HFFc6 (cell line): ENCODE results near the gene RAB4B. TPM values are rescaled to one million over a fixed set of nuclear protein-coding genes. Genes with fewer than 3 reads are reported as not detected.
A peak's percentile ranks its signal among the peaks of the same experiment; 100 is the strongest.

ENCODE experiments used
- DNase-seq: peaks from one replicate; pipeline ENCODE4 v3.0.0-alpha.2; 2018
- H3K27ac Mint-ChIP-seq: 2 replicates; pipeline ENCODE4 v1.8.0; 2020; ENCODE audit warnings: mild to moderate bottlenecking, mixed read lengths
- H3K27me3 Mint-ChIP-seq: 2 replicates; pipeline ENCODE4 v1.8.0; 2021; ENCODE audit warnings: mild to moderate bottlenecking, moderate library complexity, mixed read lengths; ENCODE audit not compliant: insufficient read depth
- H3K36me3 Mint-ChIP-seq: 2 replicates; pipeline ENCODE4 v1.8.0; 2021; ENCODE audit warnings: low read depth, mixed read lengths
- H3K4me1 Mint-ChIP-seq: 2 replicates; pipeline ENCODE4 v1.8.0; 2020; ENCODE audit warnings: low read depth, mixed read lengths
- H3K4me3 Mint-ChIP-seq: 2 replicates; pipeline ENCODE4 v1.8.0; 2020; ENCODE audit warnings: mild to moderate bottlenecking, moderate library complexity, mixed read lengths
- H3K9me3 Mint-ChIP-seq: 2 replicates; pipeline ENCODE4 v1.8.0; 2020; ENCODE audit warnings: mild to moderate bottlenecking, mixed read lengths
- total RNA-seq, 6 experiments: library from RNA; stranded (reverse); fragmentation: NEBNext Ultra II Directional; extraction: Animal tissue kit (Norgen Biotek cat#: 25700); gene quantifications; 2 replicates in 1 of 6; 3 replicates in 5 of 6; pipeline ENCODE4 v1.2.3, GENCODE V29; 2021
- TF ChIP-seq, protein P1 (sequence below): fragments of 200-600 bp; sonication (generic); IDR thresholded peaks from 2 replicates; pipeline ENCODE4 v1.5.0; 2021; ENCODE audit warnings: antibody characterized with exemption, mild to moderate bottlenecking

Gene RAB4B
- total RNA-seq, 6 experiments from 2014 or later = 20.4 to 26.4 (median 22.0) TPM

DNA sequence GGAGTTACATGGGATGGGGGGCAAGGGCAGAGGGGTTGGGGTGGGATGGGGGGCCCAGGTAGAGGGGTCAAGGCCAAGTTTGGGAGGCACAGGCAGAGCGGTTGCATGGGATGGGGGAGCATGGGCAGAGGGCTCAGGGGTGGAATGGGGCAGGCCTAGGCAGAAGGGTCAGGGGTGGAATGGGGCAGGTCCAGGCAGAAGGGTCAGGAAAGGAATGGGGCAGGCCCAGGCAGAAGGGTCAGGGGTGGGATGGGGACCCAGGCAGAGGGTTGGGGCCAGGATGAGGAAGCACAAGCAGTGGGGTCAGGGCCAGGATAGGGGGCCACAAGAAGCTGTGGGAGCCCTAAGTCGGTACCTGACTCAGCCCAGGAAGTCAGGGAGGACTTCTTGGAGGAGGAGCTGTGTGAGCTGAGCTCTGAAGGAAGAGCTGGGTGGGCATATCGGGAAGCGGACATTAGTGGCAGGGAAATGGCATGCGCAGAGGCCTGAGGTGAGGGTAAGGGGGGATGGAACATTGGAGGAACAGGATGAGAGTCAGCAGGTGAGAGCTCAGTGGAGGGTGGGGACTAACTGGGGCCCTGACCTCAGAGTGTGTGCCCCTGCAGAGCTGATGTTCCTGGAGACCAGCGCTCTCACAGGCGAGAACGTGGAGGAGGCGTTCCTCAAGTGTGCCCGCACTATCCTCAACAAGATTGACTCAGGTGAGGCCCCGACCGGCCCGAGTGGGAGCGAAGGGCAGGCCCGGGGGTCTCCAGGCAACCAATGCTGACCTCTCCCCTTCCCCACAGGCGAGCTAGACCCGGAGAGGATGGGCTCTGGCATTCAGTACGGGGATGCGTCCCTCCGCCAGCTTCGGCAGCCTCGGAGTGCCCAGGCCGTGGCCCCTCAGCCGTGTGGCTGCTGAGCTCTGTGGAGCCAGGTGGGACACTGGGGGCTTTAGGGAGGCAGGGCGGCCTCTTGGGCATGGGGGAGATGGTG, 8.3 kb downstream of the RAB4B start:
- no peak overlapping the region for H3K4me3 Mint-ChIP-seq
- no peak for DNase-seq
- TF ChIP-seq, protein P1, sequence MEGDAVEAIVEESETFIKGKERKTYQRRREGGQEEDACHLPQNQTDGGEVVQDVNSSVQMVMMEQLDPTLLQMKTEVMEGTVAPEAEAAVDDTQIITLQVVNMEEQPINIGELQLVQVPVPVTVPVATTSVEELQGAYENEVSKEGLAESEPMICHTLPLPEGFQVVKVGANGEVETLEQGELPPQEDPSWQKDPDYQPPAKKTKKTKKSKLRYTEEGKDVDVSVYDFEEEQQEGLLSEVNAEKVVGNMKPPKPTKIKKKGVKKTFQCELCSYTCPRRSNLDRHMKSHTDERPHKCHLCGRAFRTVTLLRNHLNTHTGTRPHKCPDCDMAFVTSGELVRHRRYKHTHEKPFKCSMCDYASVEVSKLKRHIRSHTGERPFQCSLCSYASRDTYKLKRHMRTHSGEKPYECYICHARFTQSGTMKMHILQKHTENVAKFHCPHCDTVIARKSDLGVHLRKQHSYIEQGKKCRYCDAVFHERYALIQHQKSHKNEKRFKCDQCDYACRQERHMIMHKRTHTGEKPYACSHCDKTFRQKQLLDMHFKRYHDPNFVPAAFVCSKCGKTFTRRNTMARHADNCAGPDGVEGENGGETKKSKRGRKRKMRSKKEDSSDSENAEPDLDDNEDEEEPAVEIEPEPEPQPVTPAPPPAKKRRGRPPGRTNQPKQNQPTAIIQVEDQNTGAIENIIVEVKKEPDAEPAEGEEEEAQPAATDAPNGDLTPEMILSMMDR = no peak
- peaks cover 3% of the 10 kb centered on the region; the same call in 1 of the 2 replicates for H3K4me1 Mint-ChIP-seq
- peaks cover 6% of the 10 kb centered on the region; the same call in 1 of the 2 replicates for H3K36me3 Mint-ChIP-seq
- H3K27me3 Mint-ChIP-seq = no peaks in the 10 kb centered on the region; the same call in none of the 2 replicates
- H3K9me3 Mint-ChIP-seq = no peaks in the 10 kb centered on the region
- H3K27ac Mint-ChIP-seq = no peak overlapping the region

DNA sequence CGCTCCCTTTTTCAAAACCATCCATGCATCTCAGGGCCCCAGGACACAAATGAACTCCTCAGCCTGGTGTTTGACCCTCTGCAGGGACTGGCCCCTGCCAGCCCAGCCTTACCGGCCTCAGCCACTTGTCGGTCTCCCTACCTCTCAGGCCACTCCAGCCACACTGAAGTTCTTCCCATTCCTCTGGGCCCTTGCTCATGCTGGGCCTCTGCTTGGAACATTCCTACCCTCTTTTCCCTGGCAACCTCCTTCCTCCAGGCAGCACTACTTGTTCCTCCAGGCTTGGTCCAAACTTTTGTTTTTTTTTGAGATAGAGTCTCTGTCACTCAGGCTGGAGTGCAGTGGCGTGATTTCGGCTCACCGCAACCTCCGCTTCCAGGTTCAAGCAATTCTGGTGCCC, 13.3 kb downstream of the RAB4B start:
- Mint-ChIP-seq H3K4me3 (no peak overlapping the region), H3K4me1 (peaks cover 7% of the 10 kb centered on the region; the same call in 1 of the 2 replicates), H3K27ac (no peak overlapping the region), H3K27me3 (no peaks in the 10 kb centered on the region; the same call in none of the 2 replicates), H3K36me3 (peaks cover 6% of the 10 kb centered on the region; the same call in 1 of the 2 replicates), H3K9me3 (no peaks in the 10 kb centered on the region)
- TF ChIP-seq, protein P1 = no peak
- DNase-seq = no peak

DNA sequence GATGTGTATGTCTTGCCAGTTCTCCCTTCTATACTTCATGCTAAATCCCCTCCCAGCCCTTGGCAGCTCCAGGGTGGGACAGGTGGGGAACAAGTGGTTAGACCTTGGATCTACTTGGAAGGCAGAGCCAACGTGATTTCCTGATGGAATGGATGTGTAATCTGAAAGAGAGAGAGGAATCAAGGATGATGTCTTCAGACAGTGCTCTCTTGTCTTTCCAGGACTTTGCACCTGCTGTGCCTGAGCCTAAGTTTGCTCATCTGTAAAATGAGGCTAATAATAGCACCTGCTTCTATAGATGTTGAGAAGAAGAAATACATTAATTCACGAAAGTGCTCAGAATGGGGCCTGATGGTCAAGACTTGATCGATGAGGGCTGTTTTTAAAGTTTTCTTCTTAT, 13.9 kb downstream of the RAB4B start:
- H3K4me1 Mint-ChIP-seq = peaks cover 7% of the 10 kb centered on the region; the same call in 1 of the 2 replicates
- TF ChIP-seq, protein P1 = no peak
- H3K27me3 Mint-ChIP-seq = no peaks in the 10 kb centered on the region; the same call in 1 of the 2 replicates
- H3K9me3 Mint-ChIP-seq = no peaks in the 10 kb centered on the region
- peaks cover 6% of the 10 kb centered on the region; the same call in 1 of the 2 replicates for H3K36me3 Mint-ChIP-seq
- no peak overlapping the region for H3K4me3 Mint-ChIP-seq
- no peak for DNase-seq
- H3K27ac Mint-ChIP-seq = no peak overlapping the region

DNA sequence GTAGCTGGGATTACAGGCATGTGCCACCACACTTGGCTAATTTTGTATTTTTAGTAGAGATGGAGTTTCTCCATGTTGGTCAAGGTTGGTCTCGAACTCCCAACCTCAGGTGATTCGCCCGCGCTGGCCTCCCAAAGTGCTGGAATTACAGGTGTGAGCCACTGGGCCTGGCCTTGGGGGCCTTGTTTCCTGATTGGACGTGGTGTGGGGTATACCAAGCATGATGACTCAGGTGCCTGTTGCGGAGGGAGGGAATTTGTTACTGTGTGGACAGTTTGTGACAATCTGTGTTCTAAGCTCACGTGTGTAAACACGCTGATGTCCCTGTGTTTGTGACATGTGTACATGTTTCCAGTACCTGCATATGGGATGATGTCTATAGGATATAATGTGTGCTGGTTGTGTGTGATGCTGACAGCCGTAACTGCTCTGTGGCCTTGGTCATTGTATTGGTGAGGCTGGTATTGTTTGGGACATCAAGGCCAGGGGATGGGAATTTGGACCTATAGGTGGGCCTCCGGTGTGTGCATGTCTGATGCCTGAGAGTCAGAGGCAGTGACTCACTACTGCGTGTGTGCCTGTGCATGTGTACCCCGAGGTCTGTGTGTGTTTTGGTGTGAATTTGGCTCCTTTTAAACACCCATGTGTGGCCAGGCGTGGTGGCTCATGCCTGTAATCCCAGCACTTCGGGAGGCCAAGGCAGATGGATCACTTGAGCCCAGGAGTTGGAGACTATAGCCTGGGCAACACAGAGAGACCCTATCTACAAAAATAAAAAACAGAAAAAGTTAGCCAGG, 19.3 kb downstream of the RAB4B start:
- TF ChIP-seq, protein P1 = no peak
- Mint-ChIP-seq H3K27ac (peak overlapping the region; percentile 98), H3K4me1 (peaks cover 28% of the 10 kb centered on the region), H3K27me3 (peaks cover 3% of the 10 kb centered on the region; the same call in 1 of the 2 replicates), H3K9me3 (no peaks in the 10 kb centered on the region), H3K36me3 (peaks cover 11% of the 10 kb centered on the region), H3K4me3 (peak overlapping the region; percentile 97; the same call in 1 of the 2 replicates)
- DNase-seq = no peak

DNA sequence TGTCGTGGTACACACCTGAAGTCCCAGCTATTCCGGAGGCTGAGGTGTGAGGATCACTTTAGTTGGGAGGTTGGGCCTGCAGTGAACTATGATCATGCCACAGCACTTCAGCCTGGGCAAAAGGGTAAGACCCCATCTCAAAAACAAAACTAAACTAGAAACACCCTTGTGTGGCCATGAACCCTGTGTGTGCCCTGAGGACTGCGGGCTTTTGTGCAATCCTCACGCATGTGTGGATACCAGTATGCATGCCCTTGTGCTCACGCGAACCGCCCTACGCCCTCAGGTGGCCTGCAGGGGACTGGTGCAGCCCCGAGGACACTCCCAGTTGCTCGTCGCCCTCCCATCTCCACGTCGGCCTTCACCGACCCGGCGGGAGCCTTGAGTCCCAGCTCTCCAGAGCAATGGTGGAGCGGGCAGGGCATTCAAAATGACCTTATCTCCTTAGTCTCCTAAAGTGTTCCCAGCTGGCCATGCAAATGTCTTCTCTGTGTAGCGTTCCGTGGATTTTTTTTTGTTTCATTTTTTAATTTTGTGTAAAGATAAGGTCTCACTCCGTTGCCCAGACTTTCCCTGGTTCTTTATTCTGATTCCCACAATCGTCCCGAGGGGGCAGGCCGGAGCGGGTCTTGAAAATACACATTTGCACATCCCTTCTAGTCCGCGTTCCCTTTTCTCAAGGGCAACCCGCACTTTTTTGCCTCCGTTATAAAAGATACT, 20.1 kb downstream of the RAB4B start:
- TF ChIP-seq, protein P1 = peak; percentile 54
- Mint-ChIP-seq H3K36me3 (peaks cover 11% of the 10 kb centered on the region), H3K4me3 (peak overlapping the region; percentile 97), H3K27ac (peak overlapping the region; percentile 98), H3K9me3 (no peaks in the 10 kb centered on the region), H3K27me3 (peaks cover 3% of the 10 kb centered on the region; the same call in 1 of the 2 replicates), H3K4me1 (peaks cover 35% of the 10 kb centered on the region)
- peak; percentile 66 for DNase-seq
